Measurements from ENCODE around the gene TCAP.

- TF ChIP-seq CTCF (IDR thresholded peaks at IDR 0.05; ENCODE audit: insufficient read depth, low read length, poor library complexity, severe bottlenecking), result no peak
- TF ChIP-seq EZH2phosphoT487 (conservative IDR thresholded peaks at IDR 0.05; ENCODE audit: low read length), result no peak
These were observed 13.1 kb upstream of the TCAP start for GRCh38 chr17:39651923-39652586.

All from SU-DHL-6 (cell line).